Neuronal stem cell (in vitro differentiated cells): ENCODE data around the gene PAFAH2. TPM values are rescaled to one million over a fixed set of nuclear protein-coding genes. Genes with fewer than 3 reads are reported as not detected.

Source experiments
- small RNA-seq: library from polyadenylated mRNA; stranded (forward); fragments of <200 nt; extraction: miRNeasy Mini kit (QIAGEN cat#:217004); gene quantifications from one replicate; pipeline ENCODE3, GENCODE V24; 2013; ENCODE audit not compliant: insufficient read depth

The PAFAH2 gene

Small RNA genes lying within 50 kb of the gene (small RNA-seq; reads per million reads assigned to genes)
- gene RF00283, result not detected
- not detected for gene RF00492
- gene RNU6-110P, result not detected
